Measurements from ENCODE around the gene TMEM163. TPM values are rescaled to one million over a fixed set of nuclear protein-coding genes. Genes with fewer than 3 reads are reported as not detected.

TMEM163 gene
- total RNA-seq, 2 donors from 2014 or later = 0.55 to 23.1 TPM

DNA sequence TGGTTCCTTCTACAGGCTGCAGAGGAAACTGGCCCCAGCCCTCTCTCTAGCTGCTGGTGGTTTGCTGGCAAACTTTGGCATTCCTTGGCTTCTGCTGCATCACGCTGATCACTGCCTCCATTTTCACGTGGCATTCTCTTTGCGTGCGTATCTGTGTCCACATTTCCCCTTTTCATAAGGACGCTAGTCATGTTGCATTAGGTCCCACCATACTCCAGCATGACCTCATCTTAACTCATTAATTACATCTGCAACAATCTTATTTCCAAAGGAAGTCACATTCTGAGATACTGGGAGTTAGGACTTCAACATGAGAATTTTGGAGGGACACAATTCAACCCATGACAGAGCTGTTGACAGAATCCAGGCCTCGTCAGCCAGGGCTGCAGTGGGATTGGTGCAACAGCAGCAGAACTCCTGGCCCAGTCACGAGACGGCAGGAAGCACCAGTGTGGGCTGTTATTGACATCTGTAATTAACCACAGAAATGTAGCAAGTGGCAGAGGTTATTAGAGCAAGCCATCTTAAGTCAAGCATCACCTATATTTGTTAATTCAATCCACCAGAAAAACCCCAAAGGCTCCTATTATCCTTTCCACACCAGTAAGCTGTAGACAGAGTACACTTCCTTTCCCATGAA, 132.4 kb downstream of the TMEM163 start:
- WGBS = 82% methylated on average over 8 of the region's 8 CpGs
- TF ChIP-seq, protein P1, sequence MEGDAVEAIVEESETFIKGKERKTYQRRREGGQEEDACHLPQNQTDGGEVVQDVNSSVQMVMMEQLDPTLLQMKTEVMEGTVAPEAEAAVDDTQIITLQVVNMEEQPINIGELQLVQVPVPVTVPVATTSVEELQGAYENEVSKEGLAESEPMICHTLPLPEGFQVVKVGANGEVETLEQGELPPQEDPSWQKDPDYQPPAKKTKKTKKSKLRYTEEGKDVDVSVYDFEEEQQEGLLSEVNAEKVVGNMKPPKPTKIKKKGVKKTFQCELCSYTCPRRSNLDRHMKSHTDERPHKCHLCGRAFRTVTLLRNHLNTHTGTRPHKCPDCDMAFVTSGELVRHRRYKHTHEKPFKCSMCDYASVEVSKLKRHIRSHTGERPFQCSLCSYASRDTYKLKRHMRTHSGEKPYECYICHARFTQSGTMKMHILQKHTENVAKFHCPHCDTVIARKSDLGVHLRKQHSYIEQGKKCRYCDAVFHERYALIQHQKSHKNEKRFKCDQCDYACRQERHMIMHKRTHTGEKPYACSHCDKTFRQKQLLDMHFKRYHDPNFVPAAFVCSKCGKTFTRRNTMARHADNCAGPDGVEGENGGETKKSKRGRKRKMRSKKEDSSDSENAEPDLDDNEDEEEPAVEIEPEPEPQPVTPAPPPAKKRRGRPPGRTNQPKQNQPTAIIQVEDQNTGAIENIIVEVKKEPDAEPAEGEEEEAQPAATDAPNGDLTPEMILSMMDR (IDR thresholded peaks at IDR 0.05) = no peak
- no peak for TF ChIP-seq POLR2AphosphoS5 (IDR thresholded peaks at IDR 0.05)
- TF ChIP-seq POLR2A (IDR thresholded peaks at IDR 0.05) = no peak
- Histone ChIP-seq H3K27ac (no peak overlapping the region), H3K27me3 (replicated peaks; ENCODE audit: insufficient read depth) (no peaks in the 10 kb centered on the region), H3K4me1 (replicated peaks) (no peaks in the 10 kb centered on the region), H3K4me3 (no peak overlapping the region), H3K9me3 (no peaks in the 10 kb centered on the region), H3K36me3 (no peaks in the 10 kb centered on the region)
- no peak for DNase-seq (ENCODE audit: low spot score)
- intact Hi-C loops (cut with DNase I) = no loop called here

DNA sequence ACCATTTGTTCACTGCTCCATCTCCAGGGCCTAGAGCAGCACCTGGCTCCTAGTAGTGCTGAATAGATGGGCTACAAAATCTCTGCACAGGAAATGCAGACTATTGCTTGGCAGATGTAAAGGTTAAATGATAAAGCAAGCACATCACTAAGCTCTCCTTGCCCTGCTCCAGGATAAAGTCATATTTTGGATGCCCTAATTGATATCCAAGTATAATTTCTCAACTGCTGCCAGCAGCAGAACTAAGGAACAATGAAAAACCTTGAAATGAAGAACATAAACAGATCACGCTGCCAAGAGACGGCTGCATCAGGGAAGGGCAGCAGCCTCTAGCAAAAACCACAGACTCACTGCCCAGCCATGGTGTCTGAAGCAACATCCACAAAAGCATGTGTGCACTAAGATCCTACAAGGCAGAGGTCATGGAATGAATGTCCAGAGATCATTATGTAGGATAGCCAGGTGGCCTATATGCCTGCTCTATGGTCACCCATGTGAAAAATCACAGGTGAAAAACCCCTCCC, 134.7 kb downstream of the TMEM163 start:
- TF ChIP-seq, protein P1 (IDR thresholded peaks at IDR 0.05) = no peak
- TF ChIP-seq POLR2A (IDR thresholded peaks at IDR 0.05) (no peak), POLR2AphosphoS5 (IDR thresholded peaks at IDR 0.05) (no peak)
- Histone ChIP-seq H3K4me1 (replicated peaks) (no peaks in the 10 kb centered on the region), H3K36me3 (no peaks in the 10 kb centered on the region), H3K4me3 (no peak overlapping the region), H3K9me3 (no peaks in the 10 kb centered on the region), H3K27ac (no peak overlapping the region), H3K27me3 (replicated peaks; ENCODE audit: insufficient read depth) (no peaks in the 10 kb centered on the region)
- intact Hi-C loops (cut with DNase I) = no loop called here
- WGBS = 49% methylated on average over 2 of the region's 2 CpGs
- DNase-seq (ENCODE audit: low spot score) = no peak

DNA sequence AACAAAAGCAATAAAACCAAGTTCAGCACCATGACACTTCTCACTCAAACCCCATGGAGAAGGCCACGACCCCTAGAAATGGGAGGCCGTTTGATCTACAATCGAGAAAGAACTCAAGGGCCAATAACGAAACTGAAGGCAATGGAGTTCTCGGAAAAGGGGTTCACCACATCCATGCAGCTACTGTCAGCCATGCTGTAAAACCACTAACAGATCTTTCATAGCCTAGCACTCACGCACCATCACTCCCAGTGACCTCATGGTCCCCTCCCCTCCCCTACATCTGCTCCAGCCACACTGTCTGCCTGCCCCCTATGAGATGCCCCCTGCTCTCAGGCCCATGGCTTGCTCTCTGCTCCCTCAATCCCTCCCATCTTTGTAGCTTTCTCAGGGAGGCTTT, 135.3 kb downstream of the TMEM163 start:
- no peaks in the 10 kb centered on the region for H3K36me3 ChIP-seq
- no peaks in the 10 kb centered on the region for H3K4me1 ChIP-seq (replicated peaks)
- WGBS = 79% methylated on average over 6 of the region's 6 CpGs
- H3K27ac ChIP-seq = no peak overlapping the region
- no peaks in the 10 kb centered on the region for H3K9me3 ChIP-seq
- TF ChIP-seq POLR2AphosphoS5 (IDR thresholded peaks at IDR 0.05) (no peak), POLR2A (IDR thresholded peaks at IDR 0.05) (no peak)
- TF ChIP-seq, protein P1 (IDR thresholded peaks at IDR 0.05) = no peak
- no peaks in the 10 kb centered on the region for H3K27me3 ChIP-seq (replicated peaks; ENCODE audit: insufficient read depth)
- no peak for DNase-seq (ENCODE audit: low spot score)
- no peak overlapping the region for H3K4me3 ChIP-seq
- intact Hi-C loops (cut with DNase I) = no loop called here

DNA sequence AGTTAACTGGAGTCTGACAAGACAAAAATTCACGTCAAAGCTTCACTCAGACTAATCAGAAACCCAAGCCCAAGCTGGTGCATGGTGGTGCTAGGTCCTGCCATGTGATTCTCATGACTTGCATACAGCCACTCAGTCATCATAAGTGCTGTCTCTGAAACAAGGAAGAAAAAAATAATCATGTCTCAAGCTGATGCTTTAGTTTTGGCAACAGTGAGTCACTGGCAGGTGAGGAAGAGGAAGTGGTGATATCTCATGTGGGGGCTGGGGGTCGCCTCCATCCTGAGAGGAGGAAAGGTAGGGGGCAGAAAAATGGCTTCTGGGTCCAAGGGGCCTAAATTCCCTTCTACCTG, 136.3 kb downstream of the TMEM163 start:
- no peaks in the 10 kb centered on the region for H3K36me3 ChIP-seq
- TF ChIP-seq POLR2A (IDR thresholded peaks at IDR 0.05) = no peak
- TF ChIP-seq POLR2AphosphoS5 (IDR thresholded peaks at IDR 0.05) = no peak
- TF ChIP-seq, protein P1 (IDR thresholded peaks at IDR 0.05) = no peak
- 82% methylated on average over 2 of the region's 2 CpGs for WGBS
- no peaks in the 10 kb centered on the region for H3K27me3 ChIP-seq (replicated peaks; ENCODE audit: insufficient read depth)
- H3K4me1 ChIP-seq (replicated peaks) = no peaks in the 10 kb centered on the region
- no peak overlapping the region for H3K4me3 ChIP-seq
- no peaks in the 10 kb centered on the region for H3K9me3 ChIP-seq
- DNase-seq (ENCODE audit: low spot score) = no peak
- no peak overlapping the region for H3K27ac ChIP-seq
- intact Hi-C loops (cut with DNase I) = no loop called here

DNA sequence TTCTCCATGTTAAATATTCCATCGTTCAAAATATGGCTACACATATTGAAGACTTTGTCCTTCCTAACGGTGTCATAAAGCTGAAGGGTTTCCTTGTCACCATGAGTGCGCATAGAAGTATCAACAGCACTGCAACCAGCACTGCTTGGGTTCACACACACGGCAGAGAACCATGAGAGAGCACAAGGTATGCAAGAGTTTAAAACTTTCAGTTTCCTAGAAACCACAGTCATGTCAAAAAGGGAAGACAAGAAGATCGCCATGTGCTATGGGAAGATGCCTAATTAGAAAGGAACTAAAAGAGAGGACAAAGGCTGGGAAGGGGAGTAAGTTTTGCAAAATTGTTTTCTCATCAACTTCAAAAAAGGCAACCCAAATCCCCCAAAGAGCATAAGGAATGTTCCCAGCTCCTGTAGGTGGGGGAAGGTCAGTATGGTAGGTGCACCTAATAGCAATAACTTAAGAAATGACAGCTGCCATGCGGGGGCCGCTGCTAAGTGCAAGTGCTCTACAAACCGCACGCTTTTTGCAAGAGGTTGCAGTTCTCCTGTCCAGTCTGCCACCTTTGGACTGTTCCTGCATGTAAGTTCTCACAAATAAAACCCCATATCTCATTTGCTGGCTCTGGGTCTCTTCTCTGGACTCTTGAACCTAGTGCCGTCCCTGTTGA, 136.8 kb downstream of the TMEM163 start:
- intact Hi-C loops (cut with DNase I) = no loop called here
- Histone ChIP-seq H3K9me3 (no peaks in the 10 kb centered on the region), H3K27me3 (replicated peaks; ENCODE audit: insufficient read depth) (no peaks in the 10 kb centered on the region), H3K4me3 (no peak overlapping the region), H3K27ac (no peak overlapping the region), H3K4me1 (replicated peaks) (no peaks in the 10 kb centered on the region), H3K36me3 (no peaks in the 10 kb centered on the region)
- 88% methylated on average over 10 of the region's 10 CpGs for WGBS
- no peak for DNase-seq (ENCODE audit: low spot score)
- TF ChIP-seq POLR2AphosphoS5 (IDR thresholded peaks at IDR 0.05) (no peak), POLR2A (IDR thresholded peaks at IDR 0.05) (no peak)
- TF ChIP-seq, protein P1 (IDR thresholded peaks at IDR 0.05) = no peak
